ENCODE measurements around the gene MARF1.
"Not testable (repeated sequence)": the region's sequence is repeated elsewhere in the genome, so short reads cannot be mapped to it uniquely, and the experiment has no call there.

The MARF1 gene

GRCh38 chr16:15599303-15600070, 43.5 kb downstream of the MARF1 start:
- no peak for DNase-seq

DNA sequence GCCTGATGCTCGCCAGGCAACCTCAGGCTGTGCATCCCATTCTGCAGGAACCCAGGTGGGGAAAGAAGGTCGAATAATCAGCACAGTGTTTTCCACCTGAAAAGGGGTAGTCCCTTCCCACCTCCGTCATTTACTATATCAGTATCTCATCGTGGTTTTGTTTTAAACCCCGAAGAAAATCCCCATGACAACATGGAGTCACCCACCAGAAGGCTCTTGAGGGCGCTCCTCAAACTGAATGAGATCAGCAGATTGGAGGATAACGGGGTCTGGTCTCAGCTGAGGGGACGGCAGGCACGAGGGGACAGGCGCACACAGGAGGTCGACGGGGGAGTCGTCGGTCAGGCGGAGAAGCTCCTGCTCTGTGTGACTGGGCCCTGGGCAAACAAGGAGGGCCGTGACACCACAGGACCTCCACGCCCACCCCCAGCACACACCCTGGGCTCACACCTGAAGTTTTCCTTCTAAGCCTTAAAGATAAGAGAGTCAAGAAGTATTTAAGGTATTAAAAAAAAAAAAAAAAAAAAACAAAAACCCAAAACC, 44.2 kb downstream of the MARF1 start:
- no peak for DNase-seq

DNA sequence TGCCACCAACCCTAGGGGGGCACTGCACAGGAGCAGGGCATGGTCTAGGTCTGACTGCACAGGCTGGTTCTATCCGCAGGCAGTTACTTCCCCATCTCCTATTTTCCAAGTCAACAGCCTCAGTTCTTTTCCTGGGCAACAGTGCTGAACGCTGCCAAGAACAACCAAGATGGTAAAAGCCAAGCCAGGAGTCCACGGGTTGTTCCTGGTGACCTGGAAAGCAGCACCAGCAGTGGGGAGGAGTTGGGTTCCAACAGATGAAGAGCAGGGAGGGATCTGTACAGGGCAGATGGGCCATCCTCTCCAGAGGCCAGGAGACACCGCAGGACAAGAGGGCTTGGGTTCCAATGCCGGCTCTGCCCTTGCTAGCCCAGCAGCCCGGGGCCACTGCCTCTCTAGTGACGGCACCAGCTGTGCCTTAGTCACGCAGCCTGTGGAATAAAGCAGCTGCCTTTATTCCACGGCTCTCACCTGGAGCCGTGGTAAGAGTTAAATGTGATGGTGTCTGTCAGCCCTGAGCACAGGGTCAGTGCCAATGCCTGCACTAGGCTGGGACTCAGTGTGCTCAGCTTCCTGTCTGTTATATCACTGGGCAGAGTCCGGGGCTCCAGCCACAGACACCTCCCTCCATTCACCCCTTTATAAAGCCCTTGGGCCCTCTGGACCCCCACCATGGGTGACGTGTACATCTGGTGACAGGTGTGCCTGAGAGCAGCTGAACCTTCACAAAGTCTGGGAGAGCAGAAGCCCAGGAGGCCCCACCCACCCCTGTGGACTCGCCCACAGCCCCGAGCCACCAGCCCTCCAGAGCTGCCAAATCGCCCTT, 44.9 kb downstream of the MARF1 start:
- no peak for DNase-seq

DNA sequence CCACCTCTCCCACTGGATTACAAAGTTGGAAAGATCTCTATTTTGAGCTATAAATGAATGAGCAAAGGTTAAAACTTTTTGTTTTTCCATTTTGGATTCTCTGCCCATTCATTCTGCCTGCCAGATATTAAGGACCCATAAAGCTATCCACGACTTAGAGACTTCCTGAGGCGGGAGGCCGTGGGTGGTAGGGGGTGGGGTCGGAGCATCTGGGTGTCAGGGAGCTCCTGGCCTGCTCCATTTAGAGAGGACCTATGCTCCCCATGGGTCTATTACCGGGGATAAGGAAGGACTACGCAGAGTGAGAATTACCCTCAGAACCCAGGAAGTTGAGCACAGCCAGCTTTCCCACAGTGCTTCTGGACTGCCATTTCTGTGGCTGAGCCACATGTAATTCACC, 45.8 kb downstream of the MARF1 start:
- no peak for DNase-seq

DNA sequence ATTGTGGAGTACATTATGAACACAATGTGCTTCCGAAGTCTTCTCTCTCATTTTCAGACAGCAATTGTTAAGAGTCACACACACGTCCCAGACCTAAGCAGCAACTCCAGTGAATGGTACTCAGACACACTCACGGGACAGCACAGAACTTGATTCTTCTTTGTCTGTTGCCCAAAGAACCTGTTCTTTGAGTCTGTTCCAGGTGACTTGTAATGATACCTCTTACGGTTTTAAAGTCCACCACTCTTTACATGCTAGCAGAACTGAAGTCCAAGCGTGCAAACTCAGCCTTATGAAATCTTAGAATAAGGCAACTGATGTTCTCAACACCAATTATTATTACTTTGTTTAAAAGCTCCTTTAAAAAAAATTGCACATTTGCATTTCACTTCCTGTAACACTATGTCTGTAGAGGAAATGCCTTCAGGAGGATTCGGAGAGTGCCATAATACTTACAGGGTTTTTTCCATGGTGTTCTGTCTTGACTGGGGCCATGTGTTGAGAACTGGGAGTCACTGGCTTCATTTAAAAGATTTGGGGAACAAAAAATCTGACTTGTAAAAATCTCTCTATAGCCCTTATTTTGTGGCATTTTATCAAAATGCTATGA, 48.1 kb downstream of the MARF1 start:
- DNase-seq = no peak

GRCh38 chr16:15593235-15593634, 49.7 kb downstream of the MARF1 start:
- no peak for DNase-seq

- DNase-seq = peak in 2 of 5 experiments; percentile 28
Measured at GRCh38 chr16:15592324-15592723, 50.6 kb downstream of the MARF1 start.

GRCh38 chr16:15587152-15587825, 55.7 kb downstream of the MARF1 start:
- no peak for DNase-seq

DNA sequence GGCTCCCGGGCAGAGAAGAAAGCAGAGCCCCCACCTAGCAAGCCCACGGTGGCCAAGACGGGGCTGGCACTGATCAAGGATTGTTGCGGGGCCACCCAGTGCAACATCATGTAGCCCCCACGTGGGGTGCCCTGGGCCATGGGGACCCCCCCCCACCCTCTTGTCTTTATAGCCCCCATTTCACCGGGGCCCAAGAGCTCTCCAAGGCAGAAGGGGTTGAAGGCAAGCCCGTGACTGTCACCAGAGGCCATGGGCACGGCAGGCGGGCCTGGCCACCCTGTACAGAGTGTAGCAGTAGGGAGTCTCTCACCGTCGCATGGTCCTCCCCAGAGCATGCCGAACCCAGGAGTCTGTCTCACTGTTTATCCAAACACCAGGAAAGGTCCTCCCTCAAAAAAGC, 56.2 kb downstream of the MARF1 start:
- DNase-seq = no peak

DNA sequence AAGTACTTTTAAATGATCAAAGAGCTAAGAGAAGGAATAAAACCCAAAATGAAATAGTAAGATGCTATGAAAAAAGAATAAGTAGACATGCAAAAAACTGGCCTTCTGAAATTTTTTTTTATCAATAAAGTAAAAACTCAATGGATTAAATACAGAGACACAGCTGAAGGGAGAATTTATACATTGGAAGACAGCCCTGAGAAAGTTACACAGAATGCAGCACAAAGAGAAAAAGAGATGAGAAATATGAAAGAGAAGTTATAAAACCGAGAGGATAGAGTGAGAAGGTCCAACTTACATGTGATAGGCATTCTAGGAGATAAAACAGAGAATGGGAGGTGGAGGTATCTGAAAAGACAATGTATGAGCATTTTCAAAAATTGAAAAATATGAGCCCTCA, 57.0 kb downstream of the MARF1 start:
- DNase-seq = no peak

DNA sequence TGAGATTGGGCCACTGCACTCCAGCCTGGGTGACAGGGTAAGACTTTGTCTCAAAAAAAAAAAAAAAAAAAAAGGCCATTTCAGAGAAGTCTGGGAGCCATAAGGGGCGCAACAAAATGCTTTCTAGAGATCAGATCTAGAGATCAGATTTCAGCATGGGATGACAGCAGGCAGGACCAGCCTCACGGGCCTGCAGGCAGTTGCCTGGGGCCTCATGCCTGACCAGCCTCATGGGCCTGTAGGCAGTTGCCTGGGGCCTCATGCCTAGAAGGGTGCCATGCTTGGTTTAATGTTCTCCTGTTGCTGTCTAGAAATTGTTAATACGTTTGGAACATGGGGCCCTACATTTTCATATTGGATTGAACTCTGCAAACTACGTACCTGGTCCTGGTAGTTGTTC, 59.4 kb downstream of the MARF1 start:
- DNase-seq = no peak

GRCh38 chr16:15581127-15581815, 61.7 kb downstream of the MARF1 start:
- DNase-seq = no peak

DNA sequence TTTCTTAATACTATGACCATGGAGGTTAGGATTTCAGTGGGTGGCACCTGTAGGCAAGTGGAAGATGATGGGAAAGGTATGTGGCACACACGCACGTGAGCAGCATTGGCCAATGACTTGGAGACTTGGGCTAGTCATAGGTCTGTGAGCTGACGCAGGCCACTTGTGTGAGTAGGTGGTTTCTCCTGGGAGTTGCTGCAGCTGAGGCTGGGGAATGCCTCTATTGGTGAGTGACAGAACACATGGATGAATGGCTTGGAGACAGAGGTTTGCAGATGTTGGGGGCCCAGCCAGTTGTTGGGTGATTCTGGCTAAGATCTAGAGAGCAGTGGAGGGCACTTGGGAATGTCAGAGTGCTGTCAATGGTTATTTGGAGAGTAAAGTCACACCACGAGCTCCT, 64.1 kb downstream of the MARF1 start:
- DNase-seq = no peak

DNA sequence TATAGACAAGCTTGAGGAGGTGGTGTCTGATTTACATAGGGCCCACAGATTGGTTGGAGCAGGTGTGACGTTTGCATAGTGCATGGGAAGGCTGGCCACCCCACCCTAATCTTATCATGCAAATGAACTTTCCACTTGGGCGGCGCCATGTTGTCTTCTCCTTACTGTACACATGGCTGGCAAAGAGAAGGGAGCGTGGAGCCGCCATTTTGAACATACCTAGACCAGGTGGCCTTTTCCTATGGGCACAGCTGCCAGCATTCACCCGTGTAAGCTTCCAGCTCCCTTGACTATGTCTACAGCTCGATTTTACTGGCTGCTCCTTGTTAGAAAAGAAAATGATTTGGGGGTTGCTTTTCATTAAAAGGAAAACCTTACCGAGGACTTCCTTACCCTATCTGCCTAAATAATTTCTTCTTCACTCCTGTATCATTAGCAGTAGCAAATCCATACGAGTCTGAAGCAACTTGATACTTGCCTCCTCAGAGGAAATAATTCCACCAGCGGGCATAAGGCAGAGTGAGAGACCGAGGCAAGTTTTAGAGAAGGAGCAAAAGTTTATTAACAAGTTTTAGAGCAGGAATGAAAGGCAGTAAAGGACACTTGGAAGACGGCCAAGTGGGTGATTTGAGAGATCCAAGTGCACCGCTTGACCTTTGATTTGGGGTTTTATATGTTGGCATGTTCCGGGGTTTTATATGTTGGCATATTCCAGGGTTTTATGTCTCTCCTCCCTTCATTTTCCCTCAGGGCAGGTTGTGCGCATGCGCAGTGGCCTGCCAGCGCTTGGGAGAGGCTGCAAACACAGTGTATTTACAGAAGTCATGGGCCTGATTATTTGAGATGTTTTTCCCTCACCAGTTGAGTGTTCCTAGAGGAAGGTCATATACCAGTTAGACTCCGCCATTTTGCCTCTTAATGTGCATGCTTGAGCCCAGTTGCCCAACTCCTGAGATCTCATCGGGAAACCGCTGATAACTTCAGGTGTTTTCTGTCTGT, 65.7 kb downstream of the MARF1 start:
- no peak for DNase-seq

- DNase-seq = no peak
Measured at GRCh38 chr16:15575293-15576049, 67.5 kb downstream of the MARF1 start.

- no peak for DNase-seq
Measured at GRCh38 chr16:15574614-15574948, 68.4 kb downstream of the MARF1 start.

DNA sequence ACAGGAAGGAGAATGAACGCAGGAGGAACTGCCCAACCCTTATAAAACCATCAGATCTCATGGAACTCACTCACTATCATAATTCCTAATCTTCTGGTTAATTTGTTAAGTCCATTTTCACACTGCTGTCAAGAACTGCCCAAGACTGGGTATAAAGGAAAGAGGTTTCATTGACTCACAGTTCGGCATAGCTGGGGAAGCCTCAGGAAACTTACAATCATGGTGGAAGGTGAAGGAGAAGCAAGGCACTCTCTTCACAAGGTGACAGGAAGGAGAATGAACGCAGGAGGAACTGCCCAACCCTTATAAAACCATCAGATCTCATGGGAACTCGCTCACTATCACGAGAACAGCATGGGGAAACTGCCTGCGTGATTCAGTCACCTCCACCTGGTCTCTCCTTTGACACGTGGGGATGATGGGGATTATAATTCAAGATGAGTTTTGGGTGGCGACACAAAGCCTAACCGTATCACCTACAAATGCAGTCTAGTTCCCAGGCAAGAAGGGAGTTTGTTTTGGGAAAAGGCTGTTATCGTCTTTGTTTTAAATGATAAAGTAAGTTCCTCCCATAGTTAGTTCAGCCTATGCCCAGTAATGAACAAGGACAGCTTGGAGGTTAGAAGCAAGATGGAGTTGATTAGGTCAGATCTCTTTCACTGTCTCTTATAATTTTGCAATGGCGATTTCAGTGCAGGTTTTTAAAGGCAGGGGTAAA, 68.9 kb downstream of the MARF1 start:
- DNase-seq = not testable (repeated sequence)

DNA sequence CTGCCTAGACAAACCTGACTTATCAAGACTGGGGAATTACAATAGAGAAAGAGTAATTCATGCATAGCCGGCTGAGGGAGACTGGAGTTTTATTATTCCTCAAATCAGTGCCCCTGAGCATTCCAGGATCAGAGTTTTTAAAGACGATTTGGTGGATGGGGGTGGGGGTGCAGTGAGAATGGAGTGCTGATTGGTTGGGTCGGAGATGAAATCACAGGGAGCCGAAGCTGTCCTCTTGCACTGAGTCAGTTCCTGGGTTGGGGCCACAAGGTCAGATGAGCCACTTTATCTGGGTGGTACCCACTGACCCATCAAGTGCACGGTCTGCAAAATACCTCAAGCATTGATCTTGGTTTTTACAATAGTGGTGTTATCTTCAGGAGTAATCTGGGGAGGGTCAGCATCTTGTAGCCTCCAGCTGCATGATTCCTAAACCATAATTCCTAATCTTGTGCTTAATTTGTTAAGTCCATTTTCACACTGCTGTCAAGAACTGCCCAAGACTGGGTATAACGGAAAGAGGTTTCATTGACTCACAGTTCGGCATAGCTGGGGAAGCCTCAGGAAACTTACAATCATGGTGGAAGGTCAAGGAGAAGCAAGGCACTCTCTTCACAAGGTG, 69.6 kb downstream of the MARF1 start:
- no peak for DNase-seq

Data from T-helper 2 cell (primary cell).